ENCODE measurements around the gene VIPR2. TPM values are rescaled to one million over a fixed set of nuclear protein-coding genes. Genes with fewer than 3 reads are reported as not detected.
"Not testable (repeated sequence)": the region's sequence is repeated elsewhere in the genome, so short reads cannot be mapped to it uniquely, and the experiment has no call there.

The VIPR2 gene
- total and polyA plus RNA-seq, 2 donors from 2014 or later, result 0.91 to 1.3 TPM

DNA sequence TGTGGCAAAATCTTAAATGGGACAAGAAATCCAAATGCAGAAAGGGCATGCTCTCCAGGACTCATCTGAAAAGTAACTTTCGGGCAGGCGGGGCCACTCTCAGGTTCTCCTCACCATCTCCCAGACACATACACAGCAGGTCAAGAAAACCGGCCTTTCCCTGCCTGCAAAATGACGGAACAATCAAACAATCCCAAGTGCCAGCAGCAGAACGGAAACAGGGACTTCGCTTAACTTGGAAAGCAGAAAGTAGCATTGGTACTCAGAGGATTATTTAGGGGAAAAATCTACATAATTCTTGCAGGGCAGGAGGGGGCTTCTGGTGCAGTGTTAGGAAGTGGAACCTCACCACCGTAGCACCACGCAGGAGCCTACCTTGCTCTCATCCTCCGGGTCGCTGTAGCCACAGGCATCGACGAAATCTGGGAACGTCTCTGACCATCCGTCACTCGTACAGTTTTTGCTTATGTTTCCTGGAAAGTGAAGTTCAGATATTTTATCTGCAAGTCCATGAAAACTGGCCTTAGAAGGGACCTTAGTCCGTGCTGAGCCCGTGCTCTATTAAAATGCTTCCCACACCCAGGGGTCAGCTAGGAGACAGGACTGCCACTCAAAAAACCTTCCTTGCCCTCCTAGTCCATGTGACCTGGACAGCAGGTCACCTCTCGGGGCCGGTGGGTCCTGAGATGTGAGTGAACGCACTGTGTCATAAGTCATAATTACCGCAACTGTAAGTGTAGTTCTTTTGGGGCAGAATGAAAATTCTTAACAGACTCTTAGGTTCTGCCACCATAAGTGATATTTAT, 41.1 kb downstream of the VIPR2 start:
- no peak for FAIRE-seq
- H3K27ac ChIP-seq (ENCODE audit: low read depth in 2 of 2, low read length in 2 of 2), result no peak overlapping the region

DNA sequence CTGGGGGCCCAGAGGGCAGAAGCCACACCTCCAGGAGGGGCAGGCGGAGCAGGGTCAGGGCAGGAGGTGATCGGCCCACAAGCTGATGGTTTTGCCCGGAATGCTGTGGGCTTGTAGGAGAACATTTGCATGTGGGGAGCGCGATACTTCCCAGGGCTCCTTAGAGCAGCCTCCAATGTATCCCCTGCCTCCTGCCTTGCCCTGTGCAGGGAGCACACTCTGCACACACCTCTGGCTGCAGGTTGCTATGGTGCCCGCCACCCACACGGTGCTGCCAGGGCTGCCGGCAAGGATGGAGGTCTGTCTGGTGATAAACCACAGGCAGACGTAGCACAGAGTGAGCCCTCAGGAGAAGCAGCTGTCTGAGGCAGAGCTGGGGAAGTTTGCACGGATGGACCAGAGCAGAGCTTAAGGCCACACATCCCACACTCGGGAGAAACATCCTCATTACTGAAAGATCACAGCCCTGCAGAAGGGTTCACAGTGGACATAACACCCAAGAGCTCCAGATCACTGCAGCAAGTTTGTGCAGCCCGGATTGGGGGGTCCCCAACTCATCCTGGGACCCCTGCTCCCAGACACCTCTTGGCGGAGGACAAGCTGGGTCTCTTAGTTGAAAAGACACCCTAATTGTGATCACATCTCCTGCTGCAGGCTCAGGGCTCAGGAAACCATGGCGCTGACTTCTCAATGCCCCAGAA, 41.8 kb downstream of the VIPR2 start:
- peak in 1 of 5 donors; percentile 32 for DNase-seq

More for the DNA sequence above, 41.1 kb downstream of the VIPR2 start:
- TF ChIP-seq, protein P1, sequence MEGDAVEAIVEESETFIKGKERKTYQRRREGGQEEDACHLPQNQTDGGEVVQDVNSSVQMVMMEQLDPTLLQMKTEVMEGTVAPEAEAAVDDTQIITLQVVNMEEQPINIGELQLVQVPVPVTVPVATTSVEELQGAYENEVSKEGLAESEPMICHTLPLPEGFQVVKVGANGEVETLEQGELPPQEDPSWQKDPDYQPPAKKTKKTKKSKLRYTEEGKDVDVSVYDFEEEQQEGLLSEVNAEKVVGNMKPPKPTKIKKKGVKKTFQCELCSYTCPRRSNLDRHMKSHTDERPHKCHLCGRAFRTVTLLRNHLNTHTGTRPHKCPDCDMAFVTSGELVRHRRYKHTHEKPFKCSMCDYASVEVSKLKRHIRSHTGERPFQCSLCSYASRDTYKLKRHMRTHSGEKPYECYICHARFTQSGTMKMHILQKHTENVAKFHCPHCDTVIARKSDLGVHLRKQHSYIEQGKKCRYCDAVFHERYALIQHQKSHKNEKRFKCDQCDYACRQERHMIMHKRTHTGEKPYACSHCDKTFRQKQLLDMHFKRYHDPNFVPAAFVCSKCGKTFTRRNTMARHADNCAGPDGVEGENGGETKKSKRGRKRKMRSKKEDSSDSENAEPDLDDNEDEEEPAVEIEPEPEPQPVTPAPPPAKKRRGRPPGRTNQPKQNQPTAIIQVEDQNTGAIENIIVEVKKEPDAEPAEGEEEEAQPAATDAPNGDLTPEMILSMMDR (IDR thresholded peaks at IDR 0.05; ENCODE audit: borderline replicate concordance, extremely low read depth, insufficient read depth), result no peak
- Histone ChIP-seq H3K9ac (ENCODE audit: low read length in 3 of 3) (no peak overlapping the region), H3K4me3 (ENCODE audit: low read length in 3 of 3) (no peak overlapping the region), H3K27me3 (ENCODE audit: control insufficient read depth, insufficient read depth, low read length) (no peaks in the 10 kb centered on the region), H3K9me3 (ENCODE audit: control insufficient read depth in 2 of 3, insufficient read depth in 1 of 3, low read length in 3 of 3) (no peaks in the 10 kb centered on the region), H3K4me1 (ENCODE audit: control insufficient read depth in 2 of 3, insufficient read depth in 2 of 3, low read depth in 1 of 3, low read length in 3 of 3) (peaks cover 0 to 3% (median 0%) of the 10 kb centered on the region in 3 donors), H3K36me3 (ENCODE audit: control insufficient read depth in 2 of 3, insufficient read depth in 3 of 3, low read length in 3 of 3) (no peaks in the 10 kb centered on the region)
- DNase-seq, result no peak
- intact Hi-C loops (cut with DNase I), result no loop called here

DNA sequence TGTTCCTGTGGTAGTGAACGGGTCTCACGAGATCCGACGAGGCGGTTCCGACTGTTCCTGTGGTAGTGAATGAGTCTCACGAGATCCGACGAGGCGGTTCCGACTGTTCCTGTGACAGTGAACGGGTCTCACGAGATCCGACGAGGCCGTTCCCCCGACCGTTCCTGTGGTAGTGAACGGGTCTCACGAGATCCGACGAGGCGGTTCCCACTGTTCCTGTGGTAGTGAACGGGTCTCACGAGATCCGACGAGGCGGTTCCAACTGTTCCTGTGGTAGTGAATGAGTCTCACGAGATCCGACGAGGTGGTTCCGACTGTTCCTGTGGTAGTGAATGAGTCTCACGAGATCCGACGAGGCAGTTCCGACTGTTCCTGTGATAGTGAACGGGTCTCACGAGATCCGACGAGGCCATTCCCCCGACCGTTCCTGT, 43.0 kb downstream of the VIPR2 start:
- not testable (repeated sequence) for FAIRE-seq

More for the DNA sequence above, 41.8 kb downstream of the VIPR2 start:
- peaks cover 0 to 3% (median 0%) of the 10 kb centered on the region in 3 donors for H3K4me1 ChIP-seq (ENCODE audit: control insufficient read depth in 2 of 3, insufficient read depth in 2 of 3, low read depth in 1 of 3, low read length in 3 of 3)
- TF ChIP-seq, protein P1 (IDR thresholded peaks at IDR 0.05; ENCODE audit: borderline replicate concordance, extremely low read depth, insufficient read depth), result no peak
- H3K9ac ChIP-seq (ENCODE audit: low read length in 3 of 3), result no peak overlapping the region
- no peak overlapping the region for H3K27ac ChIP-seq (ENCODE audit: low read depth in 2 of 2, low read length in 2 of 2)
- intact Hi-C loops (cut with DNase I), result no loop called here
- no peaks in the 10 kb centered on the region for H3K36me3 ChIP-seq (ENCODE audit: control insufficient read depth in 2 of 3, insufficient read depth in 3 of 3, low read length in 3 of 3)
- no peak for FAIRE-seq
- H3K27me3 ChIP-seq (ENCODE audit: control insufficient read depth, insufficient read depth, low read length), result no peaks in the 10 kb centered on the region
- H3K4me3 ChIP-seq (ENCODE audit: low read length in 3 of 3), result no peak overlapping the region
- no peaks in the 10 kb centered on the region for H3K9me3 ChIP-seq (ENCODE audit: control insufficient read depth in 2 of 3, insufficient read depth in 1 of 3, low read length in 3 of 3)

DNA sequence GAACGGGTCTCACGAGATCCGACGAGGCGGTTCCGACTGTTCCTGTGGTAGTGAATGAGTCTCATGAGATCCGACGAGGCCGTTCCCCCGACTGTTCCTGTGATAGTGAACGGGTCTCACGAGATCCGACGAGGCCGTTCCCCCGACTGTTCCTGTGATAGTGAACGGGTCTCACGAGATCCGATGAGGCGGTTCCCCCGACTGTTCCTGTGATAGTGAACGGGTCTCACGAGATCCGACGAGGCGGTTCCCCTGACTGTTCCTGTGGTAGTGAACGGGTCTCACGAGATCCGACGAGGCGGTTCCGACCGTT, 43.6 kb downstream of the VIPR2 start:
- FAIRE-seq; H3K4me3 ChIP-seq (ENCODE audit: low read length in 3 of 3); H3K9me3 ChIP-seq (ENCODE audit: control insufficient read depth in 2 of 3, insufficient read depth in 1 of 3, low read length in 3 of 3); H3K4me1 ChIP-seq (ENCODE audit: control insufficient read depth in 2 of 3, insufficient read depth in 2 of 3, low read depth in 1 of 3, low read length in 3 of 3); H3K27me3 ChIP-seq (ENCODE audit: control insufficient read depth, insufficient read depth, low read length); intact Hi-C loops (cut with DNase I); H3K9ac ChIP-seq (ENCODE audit: low read length in 3 of 3); H3K36me3 ChIP-seq (ENCODE audit: control insufficient read depth in 2 of 3, insufficient read depth in 3 of 3, low read length in 3 of 3); H3K27ac ChIP-seq (ENCODE audit: low read depth in 2 of 2, low read length in 2 of 2): not testable (repeated sequence)
- DNase-seq, result peak in 1 of 5 donors; percentile 24

More for the DNA sequence above, 43.0 kb downstream of the VIPR2 start:
- H3K4me3 ChIP-seq (ENCODE audit: low read length in 3 of 3); H3K9ac ChIP-seq (ENCODE audit: low read length in 3 of 3); H3K9me3 ChIP-seq (ENCODE audit: control insufficient read depth in 2 of 3, insufficient read depth in 1 of 3, low read length in 3 of 3); H3K4me1 ChIP-seq (ENCODE audit: control insufficient read depth in 2 of 3, insufficient read depth in 2 of 3, low read depth in 1 of 3, low read length in 3 of 3); H3K27ac ChIP-seq (ENCODE audit: low read depth in 2 of 2, low read length in 2 of 2); H3K36me3 ChIP-seq (ENCODE audit: control insufficient read depth in 2 of 3, insufficient read depth in 3 of 3, low read length in 3 of 3); H3K27me3 ChIP-seq (ENCODE audit: control insufficient read depth, insufficient read depth, low read length); intact Hi-C loops (cut with DNase I): not testable (repeated sequence)
- DNase-seq, result peak in 2 of 5 donors; percentile 7 to 35

DNA sequence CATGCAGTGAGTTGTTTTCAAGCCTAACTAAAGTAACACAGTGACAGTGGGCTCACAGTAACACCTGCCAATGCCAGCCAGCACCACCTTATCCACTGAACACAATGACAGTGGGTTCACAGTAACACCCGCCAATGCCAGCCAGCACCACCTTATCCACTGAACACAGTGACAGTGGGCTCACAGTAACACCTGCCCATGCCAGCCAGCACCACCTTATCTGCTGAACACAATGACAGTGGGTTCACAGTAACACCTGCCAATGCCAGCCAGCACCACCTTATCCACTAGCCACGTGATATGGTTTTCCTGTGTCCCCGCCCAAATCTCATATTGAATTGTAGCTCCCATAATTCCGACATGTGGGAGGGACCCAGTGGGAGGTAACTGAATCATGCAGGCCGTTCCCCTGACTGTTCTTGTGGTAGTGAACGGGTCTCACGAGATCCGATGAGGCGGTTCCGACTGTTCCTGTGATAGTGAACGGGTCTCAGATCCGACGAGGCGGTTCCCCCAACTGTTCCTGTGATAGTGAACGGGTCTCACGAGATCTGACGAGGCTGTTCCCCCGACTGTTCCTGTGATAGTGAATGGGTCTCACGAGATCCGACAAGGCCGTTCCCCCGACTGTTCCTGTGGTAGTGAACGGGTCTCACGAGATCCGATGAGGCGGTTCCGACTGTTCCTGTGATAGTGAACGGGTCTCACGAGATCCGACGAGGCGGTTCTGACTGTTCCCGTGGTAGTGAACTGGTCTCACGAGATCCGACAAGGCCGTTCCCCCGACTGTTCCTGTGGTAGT, 44.2 kb downstream of the VIPR2 start:
- H3K36me3 ChIP-seq (ENCODE audit: control insufficient read depth in 2 of 3, insufficient read depth in 3 of 3, low read length in 3 of 3); H3K27me3 ChIP-seq (ENCODE audit: control insufficient read depth, insufficient read depth, low read length); FAIRE-seq; intact Hi-C loops (cut with DNase I); H3K9ac ChIP-seq (ENCODE audit: low read length in 3 of 3); H3K27ac ChIP-seq (ENCODE audit: low read depth in 2 of 2, low read length in 2 of 2); H3K4me3 ChIP-seq (ENCODE audit: low read length in 3 of 3); H3K9me3 ChIP-seq (ENCODE audit: control insufficient read depth in 2 of 3, insufficient read depth in 1 of 3, low read length in 3 of 3); H3K4me1 ChIP-seq (ENCODE audit: control insufficient read depth in 2 of 3, insufficient read depth in 2 of 3, low read depth in 1 of 3, low read length in 3 of 3): not testable (repeated sequence)
- DNase-seq, result peak in 1 of 5 donors; percentile 13

All from kidney (tissue), 14 donors.